Osteocyte (in vitro differentiated cells): ENCODE measurements around the gene FSTL4. TPM values are rescaled to one million over a fixed set of nuclear protein-coding genes. Genes with fewer than 3 reads are reported as not detected.

ENCODE experiments used
- DNase-seq: peaks from one replicate; pipeline ENCODE4 v3.0.0; 2021; ENCODE audit warnings: mixed read lengths; ENCODE audit not compliant: unreplicated experiment; ENCODE audit errors: extremely low spot score
- H3K27ac Mint-ChIP-seq: one replicate; pipeline ENCODE4 v1.8.0; 2021; ENCODE audit warnings: mild to moderate bottlenecking, mixed read lengths; ENCODE audit not compliant: unreplicated experiment
- H3K27me3 Mint-ChIP-seq: one replicate; pipeline ENCODE4 v1.8.0; 2021; ENCODE audit warnings: mixed read lengths; ENCODE audit not compliant: unreplicated experiment
- H3K36me3 Mint-ChIP-seq: one replicate; pipeline ENCODE4 v1.8.0; 2021; ENCODE audit warnings: mixed read lengths; ENCODE audit not compliant: unreplicated experiment
- H3K4me1 Mint-ChIP-seq: one replicate; pipeline ENCODE4 v1.8.0; 2021; ENCODE audit warnings: mixed read lengths; ENCODE audit not compliant: unreplicated experiment
- H3K4me3 Mint-ChIP-seq: one replicate; pipeline ENCODE4 v1.8.0; 2021; ENCODE audit warnings: mild to moderate bottlenecking, moderate library complexity, mixed read lengths; ENCODE audit not compliant: unreplicated experiment
- H3K9me3 Mint-ChIP-seq: one replicate; pipeline ENCODE4 v1.8.0; 2021; ENCODE audit warnings: mixed read lengths; ENCODE audit not compliant: unreplicated experiment
- total RNA-seq: library from RNA; stranded (reverse); gene quantifications from 2 replicates; pipeline ENCODE4 v1.2.1, GENCODE V29; 2021
- TF ChIP-seq, protein P1 (sequence below): fragments of 200-600 bp; sonication (generic); IDR thresholded peaks from 2 replicates; pipeline ENCODE4 v1.5.0; 2021; ENCODE audit warnings: antibody characterized with exemption, mild to moderate bottlenecking, moderate library complexity

The FSTL4 gene
- total RNA-seq, 1 donor from 2014 or later: not detected

DNA sequence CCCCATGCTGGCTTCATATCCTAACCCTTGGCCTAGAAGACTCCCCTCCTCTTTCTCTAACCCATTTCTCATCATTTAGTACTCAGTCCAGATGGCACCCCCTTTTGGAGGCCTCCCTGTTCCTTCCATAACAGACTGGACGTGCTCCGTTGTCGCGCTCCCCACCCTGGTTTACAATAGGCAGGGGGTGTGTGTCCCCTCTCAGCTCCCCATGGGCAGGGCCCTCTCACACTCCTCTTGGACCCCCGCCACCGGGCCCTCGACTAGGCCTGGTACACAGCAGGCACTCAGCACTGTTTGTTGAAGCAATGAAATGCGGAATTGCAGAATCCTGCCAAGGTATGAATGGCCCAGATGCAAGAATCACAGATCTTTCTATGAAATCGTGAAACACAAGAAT, 227.4 kb downstream of the FSTL4 start:
- DNase-seq: peak; percentile 76
- no peak overlapping the region for H3K27ac Mint-ChIP-seq
- H3K4me3 Mint-ChIP-seq: no peak overlapping the region
- H3K27me3 Mint-ChIP-seq: peaks cover 38% of the 10 kb centered on the region
- TF ChIP-seq, protein P1, sequence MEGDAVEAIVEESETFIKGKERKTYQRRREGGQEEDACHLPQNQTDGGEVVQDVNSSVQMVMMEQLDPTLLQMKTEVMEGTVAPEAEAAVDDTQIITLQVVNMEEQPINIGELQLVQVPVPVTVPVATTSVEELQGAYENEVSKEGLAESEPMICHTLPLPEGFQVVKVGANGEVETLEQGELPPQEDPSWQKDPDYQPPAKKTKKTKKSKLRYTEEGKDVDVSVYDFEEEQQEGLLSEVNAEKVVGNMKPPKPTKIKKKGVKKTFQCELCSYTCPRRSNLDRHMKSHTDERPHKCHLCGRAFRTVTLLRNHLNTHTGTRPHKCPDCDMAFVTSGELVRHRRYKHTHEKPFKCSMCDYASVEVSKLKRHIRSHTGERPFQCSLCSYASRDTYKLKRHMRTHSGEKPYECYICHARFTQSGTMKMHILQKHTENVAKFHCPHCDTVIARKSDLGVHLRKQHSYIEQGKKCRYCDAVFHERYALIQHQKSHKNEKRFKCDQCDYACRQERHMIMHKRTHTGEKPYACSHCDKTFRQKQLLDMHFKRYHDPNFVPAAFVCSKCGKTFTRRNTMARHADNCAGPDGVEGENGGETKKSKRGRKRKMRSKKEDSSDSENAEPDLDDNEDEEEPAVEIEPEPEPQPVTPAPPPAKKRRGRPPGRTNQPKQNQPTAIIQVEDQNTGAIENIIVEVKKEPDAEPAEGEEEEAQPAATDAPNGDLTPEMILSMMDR: no peak
- no peaks in the 10 kb centered on the region for H3K4me1 Mint-ChIP-seq
- H3K9me3 Mint-ChIP-seq: no peaks in the 10 kb centered on the region
- H3K36me3 Mint-ChIP-seq: no peaks in the 10 kb centered on the region

DNA sequence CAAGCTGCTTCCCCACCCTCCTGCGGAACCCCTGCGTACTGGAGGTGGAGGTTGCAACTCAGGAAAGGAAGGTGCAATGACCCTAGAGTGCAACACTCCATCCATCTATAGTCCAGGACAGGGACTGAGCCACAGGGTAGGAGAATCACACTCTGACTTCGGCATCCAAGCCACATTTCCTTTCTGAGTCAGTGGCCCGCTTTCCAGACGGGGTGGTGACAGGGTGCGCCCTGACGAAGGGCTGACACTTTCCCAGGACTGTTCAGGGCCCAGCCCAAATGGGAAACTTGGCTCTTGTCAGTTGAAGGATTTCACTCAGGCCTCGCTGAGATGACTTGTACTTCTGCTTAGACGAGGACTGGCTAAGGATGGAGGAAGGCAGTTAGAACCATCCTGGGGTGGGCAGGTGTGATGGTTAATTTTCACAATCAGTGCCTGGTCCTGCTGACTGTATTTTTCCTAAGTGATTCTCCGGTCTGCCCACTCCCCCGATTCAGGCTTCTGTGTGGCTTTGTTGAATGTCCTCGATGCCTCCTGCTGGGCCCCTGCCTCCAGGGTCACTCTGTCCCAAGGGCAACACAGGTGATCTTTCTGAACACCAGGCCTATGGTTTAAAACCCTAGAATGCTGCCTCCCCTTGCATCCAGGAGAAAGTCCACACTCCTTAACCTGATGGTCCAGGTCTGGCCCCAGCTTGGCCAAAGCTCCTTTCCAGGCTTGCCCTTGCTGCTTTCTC, 228.1 kb downstream of the FSTL4 start:
- H3K27ac Mint-ChIP-seq: no peak overlapping the region
- H3K9me3 Mint-ChIP-seq: no peaks in the 10 kb centered on the region
- no peak overlapping the region for H3K4me3 Mint-ChIP-seq
- H3K4me1 Mint-ChIP-seq: no peaks in the 10 kb centered on the region
- peaks cover 36% of the 10 kb centered on the region for H3K27me3 Mint-ChIP-seq
- DNase-seq: peak; percentile 44
- TF ChIP-seq, protein P1: no peak
- no peaks in the 10 kb centered on the region for H3K36me3 Mint-ChIP-seq

- H3K9me3 Mint-ChIP-seq: no peaks in the 10 kb centered on the region
- H3K27ac Mint-ChIP-seq: no peak overlapping the region
- no peak overlapping the region for H3K4me3 Mint-ChIP-seq
These were observed 228.8 kb downstream of the FSTL4 start for GRCh38 chr5:133383580-133383939.

DNA sequence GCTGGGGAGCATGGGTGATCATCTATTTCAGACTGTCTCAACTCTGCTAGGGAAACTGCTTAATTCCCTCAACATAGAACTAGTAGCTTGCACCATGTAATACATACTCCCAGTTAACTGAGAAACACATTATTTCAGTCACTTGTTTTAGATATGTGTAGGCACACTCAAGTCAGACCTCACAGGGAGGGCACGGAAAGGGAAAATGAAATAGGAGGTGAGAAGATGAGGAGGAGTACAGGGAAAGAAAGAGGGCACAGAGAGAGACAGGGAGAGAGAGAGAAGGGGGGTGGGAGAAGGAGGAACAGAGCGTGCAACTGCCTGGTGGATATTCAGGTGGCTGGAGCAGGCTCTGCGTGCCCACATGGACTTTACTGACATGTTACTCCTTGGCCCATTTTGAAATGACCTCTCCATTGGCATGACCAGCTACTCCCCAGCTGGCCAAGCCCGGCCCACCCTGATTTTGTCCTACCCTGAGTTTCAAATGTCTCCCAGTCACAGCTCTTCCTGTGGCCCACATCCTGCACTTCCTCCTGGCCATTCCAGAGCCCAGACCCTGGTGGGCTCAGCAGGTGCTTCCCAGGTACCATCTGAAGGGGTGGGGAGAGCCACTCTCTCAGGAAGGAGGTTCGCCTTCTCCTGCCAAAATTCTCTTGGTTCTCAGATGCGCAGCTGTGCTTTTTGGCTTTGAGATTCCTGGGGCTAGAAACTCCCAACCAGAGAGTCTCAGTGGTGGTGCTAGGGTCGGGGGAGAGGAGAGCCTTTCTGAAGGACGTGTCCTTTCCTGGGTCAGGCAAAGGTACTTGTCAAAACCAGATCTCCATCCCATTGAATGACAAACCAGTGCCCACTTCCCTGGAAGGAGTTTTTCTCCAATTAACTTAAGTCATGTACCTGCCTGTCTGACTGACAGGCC, 229.4 kb downstream of the FSTL4 start:
- Mint-ChIP-seq H3K27me3 (peaks cover 26% of the 10 kb centered on the region), H3K4me3 (no peak overlapping the region)
- TF ChIP-seq, protein P1: no peak

More at GRCh38 chr5:133383580-133383939, 228.8 kb downstream of the FSTL4 start:
- no peaks in the 10 kb centered on the region for H3K36me3 Mint-ChIP-seq
- H3K27me3 Mint-ChIP-seq: peaks cover 31% of the 10 kb centered on the region
- DNase-seq: peak; percentile 60
- TF ChIP-seq, protein P1: no peak
- no peaks in the 10 kb centered on the region for H3K4me1 Mint-ChIP-seq

More for the DNA sequence above, 229.4 kb downstream of the FSTL4 start:
- peak; percentile 65 for DNase-seq
- Mint-ChIP-seq H3K27ac (no peak overlapping the region), H3K4me1 (no peaks in the 10 kb centered on the region), H3K9me3 (peaks cover 2% of the 10 kb centered on the region), H3K36me3 (no peaks in the 10 kb centered on the region)
